Measurements from ENCODE around the gene APOBEC3G. TPM values are rescaled to one million over a fixed set of nuclear protein-coding genes. Genes with fewer than 3 reads are reported as not detected.
"Not testable (repeated sequence)": the region's sequence is repeated elsewhere in the genome, so short reads cannot be mapped to it uniquely, and the experiment has no call there.

Gene APOBEC3G
- total and polyA plus RNA-seq, 2 experiments from 2014 or later = 1.3 to 4.6 TPM

- DNase-seq (ENCODE audit: low spot score) = no peak
- Histone ChIP-seq H3K4me2 (no peak overlapping the region), H2AFZ (no peak overlapping the region), H3K27ac (no peak overlapping the region), H3K4me1 (ENCODE audit: insufficient read depth) (no peaks in the 10 kb centered on the region), H4K20me1 (ENCODE audit: insufficient read depth, poor library complexity, severe bottlenecking) (no peaks in the 10 kb centered on the region), H3K27me3 (no peaks in the 10 kb centered on the region), H3K9me2 (replicated peaks; ENCODE audit: insufficient read depth) (no peaks in the 10 kb centered on the region), H3K4me3 (no peak overlapping the region), H3K9me3 (ENCODE audit: low read depth) (no peaks in the 10 kb centered on the region), H3K79me2 (no peaks in the 10 kb centered on the region), H3K36me3 (replicated peaks; ENCODE audit: insufficient read depth, low read depth) (no peaks in the 10 kb centered on the region)
- TF ChIP-seq EZH2phosphoT487 (IDR thresholded peaks at IDR 0.05; ENCODE audit: low read depth, severe bottlenecking, unreplicated experiment) = no peak
- TF ChIP-seq CTCF (IDR thresholded peaks at IDR 0.05; ENCODE audit: poor library complexity) = no peak
- no peak for TF ChIP-seq EZH2 (IDR thresholded peaks at IDR 0.05; ENCODE audit: borderline replicate concordance)
- WGBS (ENCODE audit: low lambda C conversion rate, missing lambda C conversion rate) = 90% methylated on average over 11 of the region's 11 CpGs
Observed at GRCh38 chr22:39055658-39056057, 21.4 kb upstream of the APOBEC3G start.

- not testable (repeated sequence) for H3K4me3 ChIP-seq; H3K9me2 ChIP-seq (replicated peaks; ENCODE audit: insufficient read depth); H3K27ac ChIP-seq
Observed at GRCh38 chr22:39061290-39061689, 15.8 kb upstream of the APOBEC3G start.

GRCh38 chr22:39061951-39062350 is 15.1 kb upstream of the APOBEC3G start:
- H3K9me2 ChIP-seq (replicated peaks; ENCODE audit: insufficient read depth); H4K20me1 ChIP-seq (ENCODE audit: insufficient read depth, poor library complexity, severe bottlenecking); H3K4me3 ChIP-seq; H3K79me2 ChIP-seq; DNase-seq (ENCODE audit: low spot score); H3K4me1 ChIP-seq (ENCODE audit: insufficient read depth); H3K36me3 ChIP-seq (replicated peaks; ENCODE audit: insufficient read depth, low read depth); H3K9me3 ChIP-seq (ENCODE audit: low read depth); H3K4me2 ChIP-seq; H2AFZ ChIP-seq; H3K27me3 ChIP-seq; H3K27ac ChIP-seq: not testable (repeated sequence)
- WGBS (ENCODE audit: low lambda C conversion rate, missing lambda C conversion rate) = 87% methylated on average over 10 of the region's 10 CpGs

More at GRCh38 chr22:39061290-39061689, 15.8 kb upstream of the APOBEC3G start:
- H3K36me3 ChIP-seq (replicated peaks; ENCODE audit: insufficient read depth, low read depth); DNase-seq (ENCODE audit: low spot score); H3K4me2 ChIP-seq; H3K9me3 ChIP-seq (ENCODE audit: low read depth); H4K20me1 ChIP-seq (ENCODE audit: insufficient read depth, poor library complexity, severe bottlenecking); H3K79me2 ChIP-seq; H2AFZ ChIP-seq; H3K27me3 ChIP-seq; H3K4me1 ChIP-seq (ENCODE audit: insufficient read depth): not testable (repeated sequence)
- 56% methylated on average over 6 of the region's 6 CpGs for whole genome bisulfite sequencing (ENCODE audit: low lambda C conversion rate, missing lambda C conversion rate)

GRCh38 chr22:39063904-39064303 is 13.2 kb upstream of the APOBEC3G start:
- H3K79me2 ChIP-seq; H4K20me1 ChIP-seq (ENCODE audit: insufficient read depth, poor library complexity, severe bottlenecking); H2AFZ ChIP-seq; H3K27ac ChIP-seq; H3K9me3 ChIP-seq (ENCODE audit: low read depth); H3K9me2 ChIP-seq (replicated peaks; ENCODE audit: insufficient read depth); H3K4me3 ChIP-seq; H3K4me1 ChIP-seq (ENCODE audit: insufficient read depth); H3K27me3 ChIP-seq; H3K36me3 ChIP-seq (replicated peaks; ENCODE audit: insufficient read depth, low read depth); H3K4me2 ChIP-seq; DNase-seq (ENCODE audit: low spot score): not testable (repeated sequence)
- 96% methylated on average over 8 of the region's 8 CpGs for WGBS (ENCODE audit: low lambda C conversion rate, missing lambda C conversion rate)

- not testable (repeated sequence) for H3K4me3 ChIP-seq; H3K36me3 ChIP-seq (replicated peaks; ENCODE audit: insufficient read depth, low read depth); H3K9me2 ChIP-seq (replicated peaks; ENCODE audit: insufficient read depth); DNase-seq (ENCODE audit: low spot score); H3K79me2 ChIP-seq; H3K27me3 ChIP-seq; H2AFZ ChIP-seq; H3K4me1 ChIP-seq (ENCODE audit: insufficient read depth); H3K9me3 ChIP-seq (ENCODE audit: low read depth); H4K20me1 ChIP-seq (ENCODE audit: insufficient read depth, poor library complexity, severe bottlenecking); H3K4me2 ChIP-seq; H3K27ac ChIP-seq
- 80% methylated on average over 9 of the region's 9 CpGs for WGBS (ENCODE audit: low lambda C conversion rate, missing lambda C conversion rate)
Observed at GRCh38 chr22:39066442-39067276, 10.4 kb upstream of the APOBEC3G start.
